Spleen (tissue), 7 donors: Measurements from ENCODE around the gene SLC26A1.

Experiments
- POLR2AphosphoS5 ChIP-seq, 3 donors: sonication (generic); formaldehyde crosslinking; IDR thresholded peaks; one replicate each; pipeline ENCODE4 v1.5.1; 2017; ENCODE audit warnings: antibody characterized with exemption in 3 of 3
- TF ChIP-seq, protein P1 (sequence below), 11 experiments: fragments of 200-600 bp in 7 of 11; fragments of 450-650 bp in 4 of 11; sonication (generic) in 4 of 11; IDR thresholded peaks in 8 of 11; conservative IDR thresholded peaks in 3 of 11; 1 replicate in 7 of 11; 2 replicates in 4 of 11; pipeline versions ENCODE4 v1.4.0 to v1.8.0; 2016 to 2021; ENCODE audit warnings: antibody characterized with exemption in 11 of 11, inconsistent platforms in 4 of 11, mild to moderate bottlenecking in 1 of 11
- donor health status: DM: no; HTN: no; CAD: no; lungs with moderate emphysema.
- donor health status: DM: no; HTN: no; CAD: no.
- donor health status: DM: no; HTN: no; CAD: no.

- TF ChIP-seq, protein P1, sequence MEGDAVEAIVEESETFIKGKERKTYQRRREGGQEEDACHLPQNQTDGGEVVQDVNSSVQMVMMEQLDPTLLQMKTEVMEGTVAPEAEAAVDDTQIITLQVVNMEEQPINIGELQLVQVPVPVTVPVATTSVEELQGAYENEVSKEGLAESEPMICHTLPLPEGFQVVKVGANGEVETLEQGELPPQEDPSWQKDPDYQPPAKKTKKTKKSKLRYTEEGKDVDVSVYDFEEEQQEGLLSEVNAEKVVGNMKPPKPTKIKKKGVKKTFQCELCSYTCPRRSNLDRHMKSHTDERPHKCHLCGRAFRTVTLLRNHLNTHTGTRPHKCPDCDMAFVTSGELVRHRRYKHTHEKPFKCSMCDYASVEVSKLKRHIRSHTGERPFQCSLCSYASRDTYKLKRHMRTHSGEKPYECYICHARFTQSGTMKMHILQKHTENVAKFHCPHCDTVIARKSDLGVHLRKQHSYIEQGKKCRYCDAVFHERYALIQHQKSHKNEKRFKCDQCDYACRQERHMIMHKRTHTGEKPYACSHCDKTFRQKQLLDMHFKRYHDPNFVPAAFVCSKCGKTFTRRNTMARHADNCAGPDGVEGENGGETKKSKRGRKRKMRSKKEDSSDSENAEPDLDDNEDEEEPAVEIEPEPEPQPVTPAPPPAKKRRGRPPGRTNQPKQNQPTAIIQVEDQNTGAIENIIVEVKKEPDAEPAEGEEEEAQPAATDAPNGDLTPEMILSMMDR (IDR thresholded peaks at IDR 0.05 in 8 of 11, conservative IDR thresholded peaks at IDR 0.05 in 3 of 11), result no peak
- TF ChIP-seq POLR2AphosphoS5 (IDR thresholded peaks at IDR 0.05), result peak in 1 of 3 donors; percentile 44
Observed at GRCh38 chr4:966266-967112, 26.7 kb downstream of the SLC26A1 start.
